OCI-LY1 (cell line): ENCODE results near the gene BMP2K.

ENCODE experiments used
- H2AFZ ChIP-seq: fragments of 200-600 bp; sonication (generic), shearing (Covaris generic); 2 replicates; pipeline ENCODE4 v1.6.0; 2014; ENCODE audit warnings: antibody characterized with exemption, mild to moderate bottlenecking, low read length
- H3F3A ChIP-seq: fragments of 200-600 bp; sonication (generic), shearing (Covaris generic); 2 replicates; pipeline ENCODE4 v1.6.0; 2014; ENCODE audit warnings: mild to moderate bottlenecking, antibody characterized with exemption, low read length, moderate library complexity; ENCODE audit not compliant: insufficient read depth
- H3K27ac ChIP-seq: fragments of 200-600 bp; sonication (generic); 2 replicates; pipeline ENCODE4 v1.5.1; 2014; ENCODE audit warnings: low read length, mixed run types, mild to moderate bottlenecking, low read depth; ENCODE audit not compliant: poor library complexity, severe bottlenecking
- H3K27me3 ChIP-seq: fragments of 200-600 bp; sonication (generic); 2 replicates; pipeline ENCODE4 v1.6.0; 2014; ENCODE audit warnings: antibody characterized with exemption, mild to moderate bottlenecking, low read length, moderate library complexity; ENCODE audit not compliant: insufficient read depth
- H3K36me3 ChIP-seq: fragments of 200-600 bp; sonication (generic); 2 replicates; pipeline ENCODE4 v1.6.1; 2014; ENCODE audit warnings: mild to moderate bottlenecking, antibody characterized with exemption, low read length, moderate library complexity, mixed read lengths; ENCODE audit not compliant: insufficient read depth
- H3K4me1 ChIP-seq: fragments of 200-600 bp; sonication (generic); 2 replicates; pipeline ENCODE4 v1.5.1; 2014; ENCODE audit warnings: mild to moderate bottlenecking, low read length, moderate library complexity; ENCODE audit not compliant: insufficient read depth, severe bottlenecking
- H3K4me2 ChIP-seq: fragments of 200-600 bp; sonication (generic), shearing (Covaris generic); 2 replicates; pipeline ENCODE4 v1.6.1; 2014; ENCODE audit warnings: low read length
- H3K4me3 ChIP-seq: fragments of 200-600 bp; sonication (generic); 2 replicates; pipeline ENCODE4 v1.5.1; 2014; ENCODE audit warnings: low read length, low read depth, mild to moderate bottlenecking, mixed read lengths; ENCODE audit not compliant: poor library complexity, severe bottlenecking
- H3K79me2 ChIP-seq: fragments of 200-600 bp; shearing (Covaris generic); 2 replicates; pipeline ENCODE4 v1.6.1; 2016; ENCODE audit warnings: mixed run types, low read length, mixed read lengths; ENCODE audit not compliant: insufficient read depth
- H3K9ac ChIP-seq: fragments of 200-600 bp; sonication (generic), shearing (Covaris generic); 2 replicates; pipeline ENCODE4 v1.6.1; 2014; ENCODE audit warnings: mild to moderate bottlenecking, low read length, mixed read lengths
- H3K9me2 ChIP-seq: fragments of 200-600 bp; sonication (generic), shearing (Covaris generic); 2 replicates; pipeline ENCODE4 v1.6.1; 2014; ENCODE audit warnings: low read depth, mild to moderate bottlenecking, low read length, mixed read lengths
- H3K9me3 ChIP-seq: fragments of 200-600 bp; shearing (Covaris generic); 2 replicates; pipeline ENCODE4 v1.6.1; 2014; ENCODE audit warnings: low read length, mixed read lengths
- H4K20me1 ChIP-seq: fragments of 200-600 bp; sonication (generic), shearing (Covaris generic); 2 replicates; pipeline ENCODE4 v1.6.0; 2016; ENCODE audit warnings: mild to moderate bottlenecking, low read length; ENCODE audit not compliant: insufficient read depth
- EZH2 ChIP-seq: fragments of 200-600 bp; sonication (generic), shearing (Covaris generic); IDR thresholded peaks from 2 replicates; pipeline ENCODE4 v1.8.0; 2017; ENCODE audit warnings: borderline replicate concordance, mixed run types, mild to moderate bottlenecking, antibody characterized with exemption, low read length, moderate library complexity, mixed read lengths
- TF ChIP-seq, protein P1 (sequence below): fragments of 200-600 bp; sonication (generic), shearing (Covaris generic); IDR thresholded peaks from 2 replicates; pipeline ENCODE4 v1.5.1; 2017; ENCODE audit warnings: mild to moderate bottlenecking, antibody characterized with exemption, low read length, moderate library complexity, mixed read lengths

BMP2K gene

GRCh38 chr4:78846258-78846657, 70.1 kb downstream of the BMP2K start:
- Histone ChIP-seq H3F3A (no peaks in the 10 kb centered on the region), H3K79me2 (no peaks in the 10 kb centered on the region), H3K4me3 (no peak overlapping the region), H3K4me1 (no peaks in the 10 kb centered on the region), H3K36me3 (peaks cover 24% of the 10 kb centered on the region), H3K9me3 (no peaks in the 10 kb centered on the region), H3K9ac (no peak overlapping the region), H3K27ac (no peak overlapping the region), H3K27me3 (no peaks in the 10 kb centered on the region), H3K9me2 (no peaks in the 10 kb centered on the region), H4K20me1 (no peaks in the 10 kb centered on the region), H2AFZ (no peak overlapping the region), H3K4me2 (no peak overlapping the region)
- TF ChIP-seq, protein P1, sequence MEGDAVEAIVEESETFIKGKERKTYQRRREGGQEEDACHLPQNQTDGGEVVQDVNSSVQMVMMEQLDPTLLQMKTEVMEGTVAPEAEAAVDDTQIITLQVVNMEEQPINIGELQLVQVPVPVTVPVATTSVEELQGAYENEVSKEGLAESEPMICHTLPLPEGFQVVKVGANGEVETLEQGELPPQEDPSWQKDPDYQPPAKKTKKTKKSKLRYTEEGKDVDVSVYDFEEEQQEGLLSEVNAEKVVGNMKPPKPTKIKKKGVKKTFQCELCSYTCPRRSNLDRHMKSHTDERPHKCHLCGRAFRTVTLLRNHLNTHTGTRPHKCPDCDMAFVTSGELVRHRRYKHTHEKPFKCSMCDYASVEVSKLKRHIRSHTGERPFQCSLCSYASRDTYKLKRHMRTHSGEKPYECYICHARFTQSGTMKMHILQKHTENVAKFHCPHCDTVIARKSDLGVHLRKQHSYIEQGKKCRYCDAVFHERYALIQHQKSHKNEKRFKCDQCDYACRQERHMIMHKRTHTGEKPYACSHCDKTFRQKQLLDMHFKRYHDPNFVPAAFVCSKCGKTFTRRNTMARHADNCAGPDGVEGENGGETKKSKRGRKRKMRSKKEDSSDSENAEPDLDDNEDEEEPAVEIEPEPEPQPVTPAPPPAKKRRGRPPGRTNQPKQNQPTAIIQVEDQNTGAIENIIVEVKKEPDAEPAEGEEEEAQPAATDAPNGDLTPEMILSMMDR, result no peak
- no peak for TF ChIP-seq EZH2

GRCh38 chr4:78862314-78862737, 86.2 kb downstream of the BMP2K start:
- no peak overlapping the region for H3K4me3 ChIP-seq
- H2AFZ ChIP-seq, result no peak overlapping the region
- no peaks in the 10 kb centered on the region for H3K79me2 ChIP-seq
- no peak for TF ChIP-seq EZH2
- TF ChIP-seq, protein P1, result no peak
- no peaks in the 10 kb centered on the region for H3K4me1 ChIP-seq
- no peaks in the 10 kb centered on the region for H3K27me3 ChIP-seq
- H3K9ac ChIP-seq, result no peak overlapping the region
- no peaks in the 10 kb centered on the region for H4K20me1 ChIP-seq
- H3K9me3 ChIP-seq, result no peaks in the 10 kb centered on the region
- H3K36me3 ChIP-seq, result peaks cover 31% of the 10 kb centered on the region; the same call in 1 of the 2 replicates
- no peak overlapping the region for H3K27ac ChIP-seq
- no peaks in the 10 kb centered on the region for H3F3A ChIP-seq
- H3K4me2 ChIP-seq, result no peak overlapping the region
- no peaks in the 10 kb centered on the region for H3K9me2 ChIP-seq

- no peak overlapping the region for H3K4me3 ChIP-seq
- no peaks in the 10 kb centered on the region for H3K4me1 ChIP-seq
- no peaks in the 10 kb centered on the region for H3K9me2 ChIP-seq
- TF ChIP-seq, protein P1, result no peak
- no peak for TF ChIP-seq EZH2
- H3K27ac ChIP-seq, result no peak overlapping the region
- H3K9ac ChIP-seq, result no peak overlapping the region
- H3K9me3 ChIP-seq, result no peaks in the 10 kb centered on the region
- H3K36me3 ChIP-seq, result peaks cover 35% of the 10 kb centered on the region; the same call in 1 of the 2 replicates
- no peak overlapping the region for H2AFZ ChIP-seq
- H3K79me2 ChIP-seq, result no peaks in the 10 kb centered on the region
- H3K4me2 ChIP-seq, result no peak overlapping the region
- no peaks in the 10 kb centered on the region for H4K20me1 ChIP-seq
- H3F3A ChIP-seq, result no peaks in the 10 kb centered on the region
- no peaks in the 10 kb centered on the region for H3K27me3 ChIP-seq
These were observed 87.2 kb downstream of the BMP2K start for GRCh38 chr4:78863254-78863869.
